Neuronal stem cell (in vitro differentiated cells): ENCODE results near the gene KRT8.

Experiments
- DNase-seq: peaks from one replicate; pipeline ENCODE4 v3.0.0-alpha.2; 2013; ENCODE audit warnings: low spot score
- H2AFZ ChIP-seq: one replicate; pipeline ENCODE4 v1.6.1; 2013; ENCODE audit warnings: mild to moderate bottlenecking, low read length, inconsistent platforms
- H2AK5ac ChIP-seq: 2 replicates; pipeline ENCODE4 v1.6.1; 2013; ENCODE audit warnings: low read depth, mild to moderate bottlenecking, inconsistent platforms, low read length, moderate library complexity, mixed read lengths
- H2BK120ac ChIP-seq: 2 replicates; pipeline ENCODE4 v1.6.1; 2013; ENCODE audit warnings: low read depth, mild to moderate bottlenecking, inconsistent platforms, low read length, moderate library complexity, mixed read lengths
- H2BK12ac ChIP-seq: one replicate; pipeline ENCODE4 v1.6.1; 2013; ENCODE audit warnings: low read length, inconsistent platforms
- H2BK15ac ChIP-seq: 2 replicates; pipeline ENCODE4 v1.6.1; 2013; ENCODE audit warnings: mild to moderate bottlenecking, low read length, inconsistent platforms, mixed read lengths
- H2BK5ac ChIP-seq: one replicate; pipeline ENCODE4 v1.6.1; 2013; ENCODE audit warnings: inconsistent platforms, mild to moderate bottlenecking, low read length, moderate library complexity
- H3K14ac ChIP-seq: one replicate; pipeline ENCODE4 v1.6.1; 2013; ENCODE audit warnings: low read length, inconsistent platforms
- H3K18ac ChIP-seq: 2 replicates; pipeline ENCODE4 v1.6.1; 2013; ENCODE audit warnings: low read length, inconsistent platforms
- H3K23ac ChIP-seq: 2 replicates; pipeline ENCODE4 v1.6.1; 2013; ENCODE audit warnings: low read depth, mild to moderate bottlenecking, mixed read lengths, low read length, inconsistent platforms; ENCODE audit not compliant: poor library complexity
- H3K27ac ChIP-seq: replicated peaks from 3 replicates; pipeline ENCODE4 v1.5.1; 2013; ENCODE audit warnings: low read length, inconsistent platforms
- H3K27me3 ChIP-seq, 3 experiments: 2 replicates each; pipeline ENCODE4 v1.6.1; 2013; ENCODE audit warnings: low read length in 3 of 3, mild to moderate bottlenecking in 2 of 3, inconsistent platforms in 1 of 3, low read depth in 1 of 3, mixed read lengths in 1 of 3, moderate library complexity in 1 of 3; ENCODE audit not compliant: control insufficient read depth in 3 of 3, insufficient read depth in 3 of 3
- H3K36me3 ChIP-seq, 2 donors: replicated peaks in 1 of 2; 2 replicates each; pipeline ENCODE4 v1.6.1; 2013; ENCODE audit warnings: low read length in 2 of 2; ENCODE audit not compliant: control insufficient read depth in 2 of 2, insufficient read depth in 2 of 2
- H3K4ac ChIP-seq: 2 replicates; pipeline ENCODE4 v1.6.1; 2013; ENCODE audit warnings: inconsistent platforms, mild to moderate bottlenecking, low read length, moderate library complexity
- H3K4me1 ChIP-seq, 2 donors: 1 replicate in 1 of 2; 2 replicates in 1 of 2; pipeline ENCODE4 v1.6.1; 2013; ENCODE audit warnings: low read length in 2 of 2, low read depth in 1 of 2; ENCODE audit not compliant: control insufficient read depth in 2 of 2, insufficient read depth in 1 of 2
- H3K4me2 ChIP-seq: one replicate; pipeline ENCODE4 v1.6.1; 2013; ENCODE audit warnings: mild to moderate bottlenecking, low read length, inconsistent platforms; ENCODE audit not compliant: insufficient read depth, poor library complexity, severe bottlenecking
- H3K4me3 ChIP-seq, 2 donors: 2 replicates each; pipeline ENCODE4 v1.5.1; 2013; ENCODE audit warnings: low read length in 2 of 2, mild to moderate bottlenecking in 2 of 2, inconsistent platforms in 1 of 2, moderate library complexity in 1 of 2
- H3K79me1 ChIP-seq: one replicate; pipeline ENCODE4 v1.6.1; 2013; ENCODE audit warnings: low read depth, mild to moderate bottlenecking, inconsistent platforms, low read length, moderate library complexity
- H3K9ac ChIP-seq: one replicate; pipeline ENCODE4 v1.6.1; 2013; ENCODE audit warnings: mild to moderate bottlenecking, low read depth, low read length, inconsistent platforms; ENCODE audit not compliant: poor library complexity
- H3K9me3 ChIP-seq, 2 donors: replicated peaks in 1 of 2; 2 replicates each; pipeline versions ENCODE3 to v1.6.1; 2013; ENCODE audit warnings: low read length in 2 of 2, mild to moderate bottlenecking in 2 of 2, inconsistent platforms in 1 of 2, low read depth in 1 of 2, mixed read lengths in 1 of 2, moderate library complexity in 1 of 2; ENCODE audit not compliant: control insufficient read depth in 2 of 2, insufficient read depth in 1 of 2
- H4K8ac ChIP-seq: one replicate; pipeline ENCODE4 v1.6.1; 2013; ENCODE audit warnings: low read depth, mild to moderate bottlenecking, inconsistent platforms, low read length, moderate library complexity
- H4K91ac ChIP-seq: one replicate; pipeline ENCODE4 v1.6.1; 2013; ENCODE audit warnings: low read length, low read depth, mild to moderate bottlenecking, inconsistent platforms; ENCODE audit not compliant: poor library complexity
- WGBS, 2 donors: extraction: QIAGEN DNeasy Blood & Tissue Kit; methylation state at CpG; one replicate each; pipeline ENCODE4 v1.1.7; 2013; ENCODE audit warnings: missing lambda C conversion rate in 2 of 2, mixed read lengths in 1 of 2; ENCODE audit not compliant: insufficient read length in 2 of 2, insufficient replicate concordance in 1 of 2; ENCODE audit errors: extremely low coverage in 2 of 2; 5-methylcytosine and 5-hydroxymethylcytosine counted together

KRT8 gene

GRCh38 chr12:52945389-52946232, 40.7 kb upstream of the KRT8 start:
- H3K27ac ChIP-seq, result peak overlapping the region; percentile 69
- H2BK12ac ChIP-seq, result no peak overlapping the region
- no peak overlapping the region for H3K4ac ChIP-seq
- peaks cover 0 to 68% (median 0%) of the 10 kb centered on the region in 3 experiments for H3K27me3 ChIP-seq
- H3K36me3 ChIP-seq, result peaks cover 0 to 2% of the 10 kb centered on the region in 2 donors
- H3K14ac ChIP-seq, result no peak overlapping the region
- peak overlapping the region; percentile 7 for H2BK15ac ChIP-seq
- no peak for DNase-seq
- H4K8ac ChIP-seq, result no peak overlapping the region
- H3K79me1 ChIP-seq, result no peaks in the 10 kb centered on the region
- H3K9ac ChIP-seq, result no peak overlapping the region
- peak overlapping the region; percentile 11 for H3K4me2 ChIP-seq
- peak overlapping the region; percentile 74 for H2AFZ ChIP-seq
- no peak overlapping the region for H2AK5ac ChIP-seq
- no peak overlapping the region for H3K4me3 ChIP-seq
- no peak overlapping the region for H2BK5ac ChIP-seq
- H3K9me3 ChIP-seq, result peaks cover 0 to 1% of the 10 kb centered on the region in 2 donors
- H3K23ac ChIP-seq, result no peak overlapping the region
- peaks cover 2 to 37% of the 10 kb centered on the region in 2 donors for H3K4me1 ChIP-seq
- H4K91ac ChIP-seq, result peak overlapping the region; percentile 47
- peak overlapping the region; percentile 46 for H3K18ac ChIP-seq
- H2BK120ac ChIP-seq, result no peak overlapping the region
- no CpG with 5 or more reads among the region's 13 CpGs for WGBS, 2 donors

GRCh38 chr12:52944683-52945388, 40.0 kb upstream of the KRT8 start:
- Histone ChIP-seq H4K91ac (peak overlapping the region; percentile 47), H3K9me3 (peaks cover 0 to 1% of the 10 kb centered on the region in 2 donors), H3K23ac (no peak overlapping the region), H3K14ac (no peak overlapping the region), H2AK5ac (peak overlapping the region; percentile 77), H3K36me3 (no peaks in the 10 kb centered on the region), H3K4me1 (peaks cover 2 to 36% of the 10 kb centered on the region in 2 donors), H3K4me3 (no peak overlapping the region), H3K9ac (no peak overlapping the region), H3K27ac (peak overlapping the region; percentile 69), H3K79me1 (no peaks in the 10 kb centered on the region), H3K4me2 (peak overlapping the region; percentile 11), H2BK12ac (no peak overlapping the region), H2BK15ac (peak overlapping the region; percentile 34), H3K27me3 (peaks cover 0 to 60% (median 0%) of the 10 kb centered on the region in 3 experiments), H2AFZ (no peak overlapping the region), H3K18ac (peak overlapping the region; percentile 15), H4K8ac (no peak overlapping the region), H3K4ac (no peak overlapping the region), H2BK5ac (peak overlapping the region; percentile 27), H2BK120ac (peak overlapping the region; percentile 29)
- DNase-seq, result no peak
- no CpG with 5 or more reads among the region's 8 CpGs for WGBS, 2 donors

GRCh38 chr12:52942901-52943181, 38.0 kb upstream of the KRT8 start:
- Histone ChIP-seq H3K27me3 (peaks cover 0 to 43% (median 0%) of the 10 kb centered on the region in 3 experiments), H3K9me3 (peaks cover 0 to 1% of the 10 kb centered on the region in 2 donors), H3K79me1 (no peaks in the 10 kb centered on the region), H2AFZ (no peak overlapping the region), H2BK15ac (peak overlapping the region; percentile 28), H2BK12ac (no peak overlapping the region), H3K27ac (no peak overlapping the region), H2AK5ac (no peak overlapping the region), H3K4me2 (no peak overlapping the region), H3K9ac (no peak overlapping the region), H4K91ac (no peak overlapping the region), H3K4ac (no peak overlapping the region), H4K8ac (no peak overlapping the region), H3K36me3 (no peaks in the 10 kb centered on the region), H3K23ac (no peak overlapping the region), H3K18ac (peak overlapping the region; percentile 15), H3K4me1 (peaks cover 2 to 34% of the 10 kb centered on the region in 2 donors), H2BK120ac (no peak overlapping the region), H2BK5ac (no peak overlapping the region), H3K4me3 (no peak overlapping the region), H3K14ac (no peak overlapping the region)
- no CpG with 5 or more reads among the region's 3 CpGs for WGBS, 2 donors
- no peak for DNase-seq
